GM11168 (cell line): Measurements from ENCODE around the gene LSR.

Experiments
- in situ Hi-C: fragments of 300-500 bp; cut with MboI; formaldehyde crosslinking; loops from one replicate; pipeline ENCODE4 v1.12.0; 2022; ENCODE audit warnings: low sequenced_read_pairs; ENCODE audit not compliant: unreplicated experiment

LSR gene

GRCh38 chr19:35266520-35267352, 17.9 kb downstream of the LSR start:
- in situ Hi-C loops: no loop called here

- in situ Hi-C loops: no loop called here
Measured at GRCh38 chr19:35267353-35267817, 18.6 kb downstream of the LSR start.

GRCh38 chr19:35267818-35268535, 19.2 kb downstream of the LSR start:
- in situ Hi-C loops: no loop called here

- in situ Hi-C loops: no loop called here
Measured at GRCh38 chr19:35268536-35269437, 20.0 kb downstream of the LSR start, which contains the start of gene USF2. TSS of gene USF2 (plus strand) at chr19:35268962. CDS start at chr19:35269102, 140 bp downstream.

- in situ Hi-C loops: no loop called here
Measured at GRCh38 chr19:35269438-35270117, 20.8 kb downstream of the LSR start.

GRCh38 chr19:35270381-35270811, 21.6 kb downstream of the LSR start:
- in situ Hi-C loops: no loop called here

GRCh38 chr19:35271546-35271945, 22.7 kb downstream of the LSR start:
- in situ Hi-C loops: no loop called here

GRCh38 chr19:35272122-35272719, 23.4 kb downstream of the LSR start:
- in situ Hi-C loops: no loop called here

- in situ Hi-C loops: no loop called here
Measured at GRCh38 chr19:35272954-35273649, 24.3 kb downstream of the LSR start.

GRCh38 chr19:35273686-35274259, 25.0 kb downstream of the LSR start:
- in situ Hi-C loops: no loop called here

- in situ Hi-C loops: no loop called here
Measured at GRCh38 chr19:35274323-35274722, 25.5 kb downstream of the LSR start.

GRCh38 chr19:35276706-35277281, 28.0 kb downstream of the LSR start:
- in situ Hi-C loops: no loop called here

- in situ Hi-C loops: no loop called here
Measured at GRCh38 chr19:35278578-35279284, 29.9 kb downstream of the LSR start.

- in situ Hi-C loops: no loop called here
Measured at GRCh38 chr19:35279374-35279773, 30.6 kb downstream of the LSR start.

- in situ Hi-C loops: no loop called here
Measured at GRCh38 chr19:35279985-35280821, 31.4 kb downstream of the LSR start.

GRCh38 chr19:35281303-35281702, 32.5 kb downstream of the LSR start:
- in situ Hi-C loops: no loop called here
